ENCODE measurements around the gene CHMP4A. TPM values are rescaled to one million over a fixed set of nuclear protein-coding genes. Genes with fewer than 3 reads are reported as not detected.

The CHMP4A gene
- total and polyA plus RNA-seq, 9 of the 15 experiments (the other 6 are each of a cell fraction or from before 2014, with no cell fraction given), result 28.8 to 104 (median 52.7) TPM

DNA sequence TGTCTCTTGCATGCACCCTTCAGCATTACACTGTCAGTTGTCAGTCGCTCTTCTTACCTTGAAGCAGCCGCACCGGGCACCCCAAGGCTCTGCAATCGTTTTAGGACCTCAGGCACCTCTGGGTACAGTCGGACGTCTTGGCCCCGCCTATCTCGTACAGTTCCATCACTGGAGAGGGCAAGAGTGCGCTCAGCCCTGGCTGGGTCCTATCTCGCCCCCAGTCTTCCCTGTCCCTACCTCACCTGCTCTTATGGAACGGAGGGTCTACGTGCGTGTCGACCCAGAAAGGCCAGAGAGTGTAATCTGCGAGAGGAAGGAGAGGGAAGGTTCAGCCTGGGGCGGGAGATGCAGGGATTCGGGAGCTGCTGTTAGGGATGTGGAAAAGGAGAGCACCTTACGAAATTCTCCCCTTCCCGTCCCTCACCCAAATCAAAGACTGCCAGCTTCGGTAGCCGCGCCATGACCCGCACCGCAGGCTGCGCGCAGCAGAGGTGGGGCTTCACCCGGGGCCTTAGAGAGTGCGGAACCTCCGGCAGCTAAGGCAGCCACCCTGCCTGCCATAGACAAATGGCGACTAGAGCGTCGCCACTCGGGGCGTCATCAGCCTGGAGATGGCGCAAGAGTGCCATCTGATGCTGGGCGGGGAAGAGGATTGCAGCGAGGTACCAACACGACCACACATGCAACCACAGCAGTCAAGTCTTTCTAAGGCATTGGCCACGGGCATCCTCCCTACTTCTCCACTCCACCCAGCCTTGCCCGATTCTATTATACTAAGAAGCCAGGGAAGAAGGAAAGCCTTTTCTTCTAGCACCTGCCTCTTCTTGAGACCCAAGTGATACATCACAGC lies 2.4 kb upstream of the CHMP4A start, which contains the start of gene MDP1 (continued):
- TF ChIP-seq, protein P1, sequence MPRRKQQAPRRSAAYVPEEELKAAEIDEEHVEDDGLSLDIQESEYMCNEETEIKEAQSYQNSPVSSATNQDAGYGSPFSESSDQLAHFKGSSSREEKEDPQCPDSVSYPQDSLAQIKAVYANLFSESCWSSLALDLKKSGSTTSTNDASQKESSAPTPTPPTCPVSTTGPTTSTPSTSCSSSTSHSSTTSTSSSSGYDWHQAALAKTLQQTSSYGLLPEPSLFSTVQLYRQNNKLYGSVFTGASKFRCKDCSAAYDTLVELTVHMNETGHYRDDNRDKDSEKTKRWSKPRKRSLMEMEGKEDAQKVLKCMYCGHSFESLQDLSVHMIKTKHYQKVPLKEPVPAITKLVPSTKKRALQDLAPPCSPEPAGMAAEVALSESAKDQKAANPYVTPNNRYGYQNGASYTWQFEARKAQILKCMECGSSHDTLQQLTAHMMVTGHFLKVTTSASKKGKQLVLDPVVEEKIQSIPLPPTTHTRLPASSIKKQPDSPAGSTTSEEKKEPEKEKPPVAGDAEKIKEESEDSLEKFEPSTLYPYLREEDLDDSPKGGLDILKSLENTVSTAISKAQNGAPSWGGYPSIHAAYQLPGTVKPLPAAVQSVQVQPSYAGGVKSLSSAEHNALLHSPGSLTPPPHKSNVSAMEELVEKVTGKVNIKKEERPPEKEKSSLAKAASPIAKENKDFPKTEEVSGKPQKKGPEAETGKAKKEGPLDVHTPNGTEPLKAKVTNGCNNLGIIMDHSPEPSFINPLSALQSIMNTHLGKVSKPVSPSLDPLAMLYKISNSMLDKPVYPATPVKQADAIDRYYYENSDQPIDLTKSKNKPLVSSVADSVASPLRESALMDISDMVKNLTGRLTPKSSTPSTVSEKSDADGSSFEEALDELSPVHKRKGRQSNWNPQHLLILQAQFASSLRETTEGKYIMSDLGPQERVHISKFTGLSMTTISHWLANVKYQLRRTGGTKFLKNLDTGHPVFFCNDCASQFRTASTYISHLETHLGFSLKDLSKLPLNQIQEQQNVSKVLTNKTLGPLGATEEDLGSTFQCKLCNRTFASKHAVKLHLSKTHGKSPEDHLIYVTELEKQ (CRISPR knock-in tag; IDR thresholded peaks at IDR 0.05), result no peak
- TF ChIP-seq BRD9 (IDR thresholded peaks at IDR 0.05; ENCODE audit: low read depth, partially characterized antibody), result no peak
- TF ChIP-seq ZNF174 (CRISPR knock-in tag; IDR thresholded peaks at IDR 0.05), result no peak
- TF ChIP-seq MIER1 (IDR thresholded peaks at IDR 0.05; ENCODE audit: low read depth), result no peak
- TF ChIP-seq SLC30A9 (CRISPR knock-in tag; IDR thresholded peaks at IDR 0.05), result no peak
- TF ChIP-seq ZBED1 (IDR thresholded peaks at IDR 0.05), result no peak
- peak; percentile 12; the same call in 1 of the 2 replicates for TF ChIP-seq ZNF740 (CRISPR knock-in tag; IDR thresholded peaks at IDR 0.05)
- no peak for TF ChIP-seq ZNF740 (tag; IDR thresholded peaks at IDR 0.05)
- TF ChIP-seq SNIP1 (IDR thresholded peaks at IDR 0.05; ENCODE audit: low read depth), result peak; percentile 84
- no peak for TF ChIP-seq ZKSCAN3 (CRISPR knock-in tag; IDR thresholded peaks at IDR 0.05)
- TF ChIP-seq, protein P2, sequence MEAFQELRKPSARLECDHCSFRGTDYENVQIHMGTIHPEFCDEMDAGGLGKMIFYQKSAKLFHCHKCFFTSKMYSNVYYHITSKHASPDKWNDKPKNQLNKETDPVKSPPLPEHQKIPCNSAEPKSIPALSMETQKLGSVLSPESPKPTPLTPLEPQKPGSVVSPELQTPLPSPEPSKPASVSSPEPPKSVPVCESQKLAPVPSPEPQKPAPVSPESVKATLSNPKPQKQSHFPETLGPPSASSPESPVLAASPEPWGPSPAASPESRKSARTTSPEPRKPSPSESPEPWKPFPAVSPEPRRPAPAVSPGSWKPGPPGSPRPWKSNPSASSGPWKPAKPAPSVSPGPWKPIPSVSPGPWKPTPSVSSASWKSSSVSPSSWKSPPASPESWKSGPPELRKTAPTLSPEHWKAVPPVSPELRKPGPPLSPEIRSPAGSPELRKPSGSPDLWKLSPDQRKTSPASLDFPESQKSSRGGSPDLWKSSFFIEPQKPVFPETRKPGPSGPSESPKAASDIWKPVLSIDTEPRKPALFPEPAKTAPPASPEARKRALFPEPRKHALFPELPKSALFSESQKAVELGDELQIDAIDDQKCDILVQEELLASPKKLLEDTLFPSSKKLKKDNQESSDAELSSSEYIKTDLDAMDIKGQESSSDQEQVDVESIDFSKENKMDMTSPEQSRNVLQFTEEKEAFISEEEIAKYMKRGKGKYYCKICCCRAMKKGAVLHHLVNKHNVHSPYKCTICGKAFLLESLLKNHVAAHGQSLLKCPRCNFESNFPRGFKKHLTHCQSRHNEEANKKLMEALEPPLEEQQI (IDR thresholded peaks at IDR 0.05), result no peak
- TF ChIP-seq, protein P3, sequence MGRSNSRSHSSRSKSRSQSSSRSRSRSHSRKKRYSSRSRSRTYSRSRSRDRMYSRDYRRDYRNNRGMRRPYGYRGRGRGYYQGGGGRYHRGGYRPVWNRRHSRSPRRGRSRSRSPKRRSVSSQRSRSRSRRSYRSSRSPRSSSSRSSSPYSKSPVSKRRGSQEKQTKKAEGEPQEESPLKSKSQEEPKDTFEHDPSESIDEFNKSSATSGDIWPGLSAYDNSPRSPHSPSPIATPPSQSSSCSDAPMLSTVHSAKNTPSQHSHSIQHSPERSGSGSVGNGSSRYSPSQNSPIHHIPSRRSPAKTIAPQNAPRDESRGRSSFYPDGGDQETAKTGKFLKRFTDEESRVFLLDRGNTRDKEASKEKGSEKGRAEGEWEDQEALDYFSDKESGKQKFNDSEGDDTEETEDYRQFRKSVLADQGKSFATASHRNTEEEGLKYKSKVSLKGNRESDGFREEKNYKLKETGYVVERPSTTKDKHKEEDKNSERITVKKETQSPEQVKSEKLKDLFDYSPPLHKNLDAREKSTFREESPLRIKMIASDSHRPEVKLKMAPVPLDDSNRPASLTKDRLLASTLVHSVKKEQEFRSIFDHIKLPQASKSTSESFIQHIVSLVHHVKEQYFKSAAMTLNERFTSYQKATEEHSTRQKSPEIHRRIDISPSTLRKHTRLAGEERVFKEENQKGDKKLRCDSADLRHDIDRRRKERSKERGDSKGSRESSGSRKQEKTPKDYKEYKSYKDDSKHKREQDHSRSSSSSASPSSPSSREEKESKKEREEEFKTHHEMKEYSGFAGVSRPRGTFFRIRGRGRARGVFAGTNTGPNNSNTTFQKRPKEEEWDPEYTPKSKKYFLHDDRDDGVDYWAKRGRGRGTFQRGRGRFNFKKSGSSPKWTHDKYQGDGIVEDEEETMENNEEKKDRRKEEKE (IDR thresholded peaks at IDR 0.05; ENCODE audit: borderline replicate concordance in 1 of 2, control insufficient read depth in 1 of 2, low read depth in 2 of 2, low read length in 1 of 2), result no peak
- TF ChIP-seq SIN3B (IDR thresholded peaks at IDR 0.05; ENCODE audit: low read depth), result 0 out of 2 replicates have a peak, but pooled peaks have one; percentile 43
- TF ChIP-seq ZNF175 (CRISPR knock-in tag; IDR thresholded peaks at IDR 0.05; ENCODE audit: low read depth), result no peak
- TF ChIP-seq OTX1 (CRISPR knock-in tag; IDR thresholded peaks at IDR 0.05), result peak; percentile 7; the same call in 1 of the 2 replicates
- TF ChIP-seq IFI16 (CRISPR knock-in tag; IDR thresholded peaks at IDR 0.05), result no peak
- peak in 1 of 2 experiments; percentile 69; a peak in 1 of 4 replicates for TF ChIP-seq SIN3A (IDR thresholded peaks at IDR 0.05; ENCODE audit: borderline replicate concordance in 2 of 2, control insufficient read depth in 1 of 2, low read depth in 2 of 2, low read length in 2 of 2)

Measured in K562 (cell line).